ENCODE data around the gene FAM98A.

DNA sequence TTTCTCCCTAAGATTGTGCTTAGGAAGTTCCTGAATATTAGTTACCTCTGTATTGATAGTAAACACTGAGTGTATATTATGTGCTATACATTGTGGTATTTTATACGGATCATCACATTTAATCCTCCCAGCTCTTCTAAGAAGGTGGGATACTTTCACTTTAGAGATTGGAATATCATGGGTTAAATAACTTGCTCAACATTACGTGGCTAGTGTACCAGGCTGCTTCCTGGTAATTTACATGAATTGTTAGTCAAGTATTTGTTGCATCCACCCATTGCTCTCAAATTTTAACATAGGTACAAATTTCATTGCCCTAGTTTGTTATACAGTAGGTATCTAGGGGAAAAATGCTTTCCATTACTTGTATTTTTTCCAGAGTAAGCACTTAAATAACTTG, 21.4 kb downstream of the FAM98A start:
- TF ChIP-seq, protein P1, sequence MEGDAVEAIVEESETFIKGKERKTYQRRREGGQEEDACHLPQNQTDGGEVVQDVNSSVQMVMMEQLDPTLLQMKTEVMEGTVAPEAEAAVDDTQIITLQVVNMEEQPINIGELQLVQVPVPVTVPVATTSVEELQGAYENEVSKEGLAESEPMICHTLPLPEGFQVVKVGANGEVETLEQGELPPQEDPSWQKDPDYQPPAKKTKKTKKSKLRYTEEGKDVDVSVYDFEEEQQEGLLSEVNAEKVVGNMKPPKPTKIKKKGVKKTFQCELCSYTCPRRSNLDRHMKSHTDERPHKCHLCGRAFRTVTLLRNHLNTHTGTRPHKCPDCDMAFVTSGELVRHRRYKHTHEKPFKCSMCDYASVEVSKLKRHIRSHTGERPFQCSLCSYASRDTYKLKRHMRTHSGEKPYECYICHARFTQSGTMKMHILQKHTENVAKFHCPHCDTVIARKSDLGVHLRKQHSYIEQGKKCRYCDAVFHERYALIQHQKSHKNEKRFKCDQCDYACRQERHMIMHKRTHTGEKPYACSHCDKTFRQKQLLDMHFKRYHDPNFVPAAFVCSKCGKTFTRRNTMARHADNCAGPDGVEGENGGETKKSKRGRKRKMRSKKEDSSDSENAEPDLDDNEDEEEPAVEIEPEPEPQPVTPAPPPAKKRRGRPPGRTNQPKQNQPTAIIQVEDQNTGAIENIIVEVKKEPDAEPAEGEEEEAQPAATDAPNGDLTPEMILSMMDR (IDR thresholded peaks at IDR 0.05; ENCODE audit: insufficient read depth, low read depth, low read length): no peak
- TF ChIP-seq EZH2 (IDR thresholded peaks at IDR 0.05; ENCODE audit: insufficient read depth, low read length): no peak
